HCT116 (cell line): ENCODE measurements around the gene HUNK.

Experiments used
- CEBPB ChIP-seq: IDR thresholded peaks from 2 replicates; pipeline ENCODE4 v1.6.1; 2012; ENCODE audit warnings: low read depth
- CTCF ChIP-seq, 3 experiments: fragments of 200-600 bp in 1 of 3; sonication (generic) in 1 of 3; IDR thresholded peaks in 2 of 3; conservative IDR thresholded peaks in 1 of 3; 2 replicates each; pipeline ENCODE4 v1.5.1; 2012 to 2017; ENCODE audit warnings: low read depth in 2 of 3, low read length in 2 of 3, antibody characterized with exemption in 1 of 3, borderline replicate concordance in 1 of 3, control low read depth in 1 of 3, mild to moderate bottlenecking in 1 of 3, mixed read lengths in 1 of 3, mixed run types in 1 of 3, moderate library complexity in 1 of 3; ENCODE audit not compliant: insufficient read depth in 1 of 3
- EZH2 ChIP-seq: fragments of 200-600 bp; sonication (generic); IDR thresholded peaks from 2 replicates; pipeline ENCODE4 v1.6.1; 2017; ENCODE audit warnings: antibody characterized with exemption, mixed run types
- POLR2A ChIP-seq: IDR thresholded peaks from 2 replicates; pipeline ENCODE4 v1.7.0; 2011; ENCODE audit warnings: borderline replicate concordance; ENCODE audit not compliant: insufficient read depth, insufficient read length; ENCODE audit errors: extremely low read depth
- POLR2AphosphoS5 ChIP-seq: IDR thresholded peaks from 2 replicates; pipeline ENCODE4 v1.6.1; 2011; ENCODE audit warnings: mild to moderate bottlenecking, low read depth, low read length, moderate library complexity
- RAD21 ChIP-seq: IDR thresholded peaks from 2 replicates; pipeline ENCODE4 v1.6.1; 2012; ENCODE audit warnings: low read depth, mild to moderate bottlenecking
- REST ChIP-seq: IDR thresholded peaks from 2 replicates; pipeline ENCODE4 v1.6.1; 2012; ENCODE audit warnings: low read depth
- SIN3A ChIP-seq: IDR thresholded peaks from 2 replicates; pipeline ENCODE4 v1.6.1; 2012; ENCODE audit warnings: low read depth
- SRF ChIP-seq: IDR thresholded peaks from 2 replicates; pipeline ENCODE4 v1.6.1; 2012; ENCODE audit warnings: low read depth
- ZFX ChIP-seq: fragments of 450-650 bp; IDR thresholded peaks from 2 replicates; pipeline ENCODE4 v1.6.1; 2017
- TF ChIP-seq, protein P1 (sequence below): IDR thresholded peaks from 2 replicates; pipeline ENCODE4 v1.6.1; 2012
- TF ChIP-seq, protein P2 (sequence below): IDR thresholded peaks from 2 replicates; pipeline ENCODE4 v1.6.1; 2011; ENCODE audit warnings: mild to moderate bottlenecking, low read length, moderate library complexity; ENCODE audit not compliant: insufficient replicate concordance; ENCODE audit errors: extremely low read depth

- TF ChIP-seq CEBPB (no peak), CTCF (IDR thresholded peaks at IDR 0.05 in 2 of 3, conservative IDR thresholded peaks at IDR 0.05 in 1 of 3; ENCODE audit: borderline replicate concordance in 1 of 3, insufficient read depth in 1 of 3, low read depth in 2 of 3, low read length in 2 of 3) (no peak), REST (no peak), SIN3A (no peak), POLR2A (no peak), EZH2 (no peak), RAD21 (no peak), POLR2AphosphoS5 (no peak), ZFX (no peak), SRF (no peak)
- TF ChIP-seq, protein P1, sequence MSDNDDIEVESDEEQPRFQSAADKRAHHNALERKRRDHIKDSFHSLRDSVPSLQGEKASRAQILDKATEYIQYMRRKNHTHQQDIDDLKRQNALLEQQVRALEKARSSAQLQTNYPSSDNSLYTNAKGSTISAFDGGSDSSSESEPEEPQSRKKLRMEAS = no peak
- TF ChIP-seq, protein P2, sequence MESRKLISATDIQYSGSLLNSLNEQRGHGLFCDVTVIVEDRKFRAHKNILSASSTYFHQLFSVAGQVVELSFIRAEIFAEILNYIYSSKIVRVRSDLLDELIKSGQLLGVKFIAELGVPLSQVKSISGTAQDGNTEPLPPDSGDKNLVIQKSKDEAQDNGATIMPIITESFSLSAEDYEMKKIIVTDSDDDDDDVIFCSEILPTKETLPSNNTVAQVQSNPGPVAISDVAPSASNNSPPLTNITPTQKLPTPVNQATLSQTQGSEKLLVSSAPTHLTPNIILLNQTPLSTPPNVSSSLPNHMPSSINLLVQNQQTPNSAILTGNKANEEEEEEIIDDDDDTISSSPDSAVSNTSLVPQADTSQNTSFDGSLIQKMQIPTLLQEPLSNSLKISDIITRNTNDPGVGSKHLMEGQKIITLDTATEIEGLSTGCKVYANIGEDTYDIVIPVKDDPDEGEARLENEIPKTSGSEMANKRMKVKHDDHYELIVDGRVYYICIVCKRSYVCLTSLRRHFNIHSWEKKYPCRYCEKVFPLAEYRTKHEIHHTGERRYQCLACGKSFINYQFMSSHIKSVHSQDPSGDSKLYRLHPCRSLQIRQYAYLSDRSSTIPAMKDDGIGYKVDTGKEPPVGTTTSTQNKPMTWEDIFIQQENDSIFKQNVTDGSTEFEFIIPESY = no peak
These were observed 2.2 kb upstream of the HUNK start for GRCh38 chr21:31870472-31871193.
